H9 (cell line): ENCODE measurements around the gene ZFAND3. TPM values are rescaled to one million over a fixed set of nuclear protein-coding genes. Genes with fewer than 3 reads are reported as not detected.

Experiments used
- DNase-seq: peaks from one replicate; pipeline ENCODE4 v3.0.0-alpha.2; 2017
- H2AFZ ChIP-seq: one replicate; pipeline ENCODE4 v1.6.1; 2013; ENCODE audit warnings: mild to moderate bottlenecking, low read length, control low read depth, moderate library complexity
- H2AK5ac ChIP-seq: 2 replicates; pipeline ENCODE4 v1.6.1; 2013; ENCODE audit warnings: low read length, control low read depth, mixed read lengths; ENCODE audit not compliant: insufficient read length
- H2BK120ac ChIP-seq: one replicate; pipeline ENCODE4 v1.6.1; 2013; ENCODE audit warnings: low read depth, mild to moderate bottlenecking, low read length, control low read depth, inconsistent platforms; ENCODE audit not compliant: poor library complexity, severe bottlenecking
- H2BK12ac ChIP-seq: 2 replicates; pipeline ENCODE4 v1.6.1; 2013; ENCODE audit warnings: low read length, control low read depth, mixed read lengths, low read depth; ENCODE audit not compliant: insufficient read length
- H2BK15ac ChIP-seq: 2 replicates; pipeline ENCODE4 v1.6.1; 2013; ENCODE audit warnings: low read depth, low read length, control low read depth
- H2BK20ac ChIP-seq: one replicate; pipeline ENCODE4 v1.6.1; 2013; ENCODE audit warnings: low read depth, mild to moderate bottlenecking, low read length, control low read depth, inconsistent platforms; ENCODE audit not compliant: poor library complexity, severe bottlenecking
- H2BK5ac ChIP-seq: 2 replicates; pipeline ENCODE4 v1.6.1; 2013; ENCODE audit warnings: low read length, control low read depth, mixed read lengths; ENCODE audit not compliant: insufficient read length
- H3K14ac ChIP-seq: 2 replicates; pipeline ENCODE4 v1.6.1; 2013; ENCODE audit warnings: low read length, control low read depth; ENCODE audit not compliant: insufficient read depth
- H3K18ac ChIP-seq: 2 replicates; pipeline ENCODE4 v1.6.1; 2013; ENCODE audit warnings: low read depth, mild to moderate bottlenecking, mixed read lengths, low read length, control low read depth; ENCODE audit not compliant: insufficient read length
- H3K23ac ChIP-seq: 2 replicates; pipeline ENCODE4 v1.6.1; 2013; ENCODE audit warnings: low read length, control low read depth, mixed read lengths, low read depth; ENCODE audit not compliant: insufficient read length
- H3K23me2 ChIP-seq: 2 replicates; pipeline ENCODE4 v1.6.1; 2013; ENCODE audit warnings: low read depth, mild to moderate bottlenecking, mixed read lengths, low read length, control low read depth; ENCODE audit not compliant: insufficient read length, poor library complexity, severe bottlenecking
- H3K27ac ChIP-seq: 2 replicates; pipeline ENCODE4 v1.5.1; 2013; ENCODE audit warnings: low read length, control low read depth, mixed read lengths, low read depth; ENCODE audit not compliant: insufficient read length
- H3K27me3 ChIP-seq: 2 replicates; pipeline ENCODE4 v1.6.1; 2013; ENCODE audit warnings: low read length, control low read depth, inconsistent platforms; ENCODE audit not compliant: insufficient read depth
- H3K4ac ChIP-seq: 2 replicates; pipeline ENCODE4 v1.6.1; 2013; ENCODE audit warnings: low read depth, mild to moderate bottlenecking, control low read depth, inconsistent platforms, low read length, moderate library complexity
- H3K4me1 ChIP-seq: 2 replicates; pipeline ENCODE4 v1.6.1; 2013; ENCODE audit warnings: low read length, control low read depth, inconsistent platforms; ENCODE audit not compliant: insufficient read depth
- H3K4me2 ChIP-seq: 2 replicates; pipeline ENCODE4 v1.6.1; 2013; ENCODE audit warnings: low read length, control low read depth, mixed read lengths; ENCODE audit not compliant: insufficient read length, insufficient read depth
- H3K56ac ChIP-seq: 2 replicates; pipeline ENCODE4 v1.6.1; 2013; ENCODE audit warnings: low read depth, mild to moderate bottlenecking, mixed read lengths, low read length, control low read depth; ENCODE audit not compliant: insufficient read length
- H3K79me1 ChIP-seq: 2 replicates; pipeline ENCODE4 v1.6.1; 2013; ENCODE audit warnings: low read depth, mild to moderate bottlenecking, moderate library complexity, low read length, control low read depth, inconsistent platforms; ENCODE audit not compliant: insufficient read depth, poor library complexity, severe bottlenecking
- H3K79me2 ChIP-seq: 2 replicates; pipeline ENCODE4 v1.6.1; 2013; ENCODE audit warnings: low read length, control low read depth, inconsistent platforms; ENCODE audit not compliant: insufficient read depth
- H3K9ac ChIP-seq: 2 replicates; pipeline ENCODE4 v1.6.1; 2013; ENCODE audit warnings: low read length, control low read depth, mixed read lengths; ENCODE audit not compliant: insufficient read length; ENCODE audit errors: extremely low read depth
- H3K9me3 ChIP-seq: one replicate; pipeline ENCODE4 v1.6.1; 2013; ENCODE audit warnings: low read depth, low read length, inconsistent platforms; ENCODE audit not compliant: control insufficient read depth
- H3T11ph ChIP-seq: one replicate; pipeline ENCODE4 v1.6.1; 2013; ENCODE audit warnings: mild to moderate bottlenecking, low read length, control low read depth, inconsistent platforms
- H4K20me1 ChIP-seq: one replicate; pipeline ENCODE4 v1.6.1; 2013; ENCODE audit not compliant: control insufficient read depth, insufficient read length, insufficient read depth
- H4K5ac ChIP-seq: 2 replicates; pipeline ENCODE4 v1.6.1; 2013; ENCODE audit warnings: low read depth, mild to moderate bottlenecking, mixed read lengths, low read length, control low read depth; ENCODE audit not compliant: insufficient read length
- H4K8ac ChIP-seq: replicated peaks from 2 replicates; pipeline ENCODE4 v1.6.1; 2013; ENCODE audit warnings: low read length, control low read depth, mixed read lengths, low read depth; ENCODE audit not compliant: insufficient read length
- H4K91ac ChIP-seq: 2 replicates; pipeline ENCODE4 v1.6.1; 2013; ENCODE audit warnings: low read depth, mild to moderate bottlenecking, moderate library complexity, mixed read lengths, low read length, control low read depth; ENCODE audit not compliant: insufficient read length
- H3K27ac Mint-ChIP-seq, 3 experiments: 2 replicates in 2 of 3; 3 replicates in 1 of 3; pipeline ENCODE4 v1.8.0; 2020 to 2021; ENCODE audit warnings: mixed read lengths in 3 of 3, mild to moderate bottlenecking in 1 of 3, moderate library complexity in 1 of 3
- H3K27me3 Mint-ChIP-seq: 2 replicates; pipeline ENCODE4 v1.8.0; 2021; ENCODE audit warnings: low read depth, mild to moderate bottlenecking, moderate library complexity, mixed read lengths
- H3K36me3 Mint-ChIP-seq, 3 experiments: 2 replicates in 2 of 3; 3 replicates in 1 of 3; pipeline ENCODE4 v1.8.0; 2020 to 2021; ENCODE audit warnings: low read depth in 3 of 3, mixed read lengths in 3 of 3; ENCODE audit not compliant: insufficient read depth in 1 of 3
- H3K4me1 Mint-ChIP-seq, 2 experiments: 2 replicates each; pipeline ENCODE4 v1.8.0; 2020; ENCODE audit warnings: mixed read lengths in 2 of 2
- H3K4me3 Mint-ChIP-seq, 2 experiments: 2 replicates in 1 of 2; 3 replicates in 1 of 2; pipeline ENCODE4 v1.8.0; 2020 to 2021; ENCODE audit warnings: mild to moderate bottlenecking in 2 of 2, mixed read lengths in 2 of 2, moderate library complexity in 1 of 2
- H3K9me3 Mint-ChIP-seq, 2 experiments: 2 replicates in 1 of 2; 3 replicates in 1 of 2; pipeline ENCODE4 v1.8.0; 2020; ENCODE audit warnings: mild to moderate bottlenecking in 2 of 2, mixed read lengths in 2 of 2, moderate library complexity in 1 of 2
- CTCF ChIP-seq: fragments of 200-600 bp; sonication (generic); conservative IDR thresholded peaks from 3 replicates; pipeline ENCODE4 v1.8.0; 2021; ENCODE audit warnings: antibody characterized with exemption, mild to moderate bottlenecking
- WGBS: extraction: QIAGEN DNeasy Blood & Tissue Kit; methylation state at CpG from one replicate; pipeline ENCODE4 v1.1.7; 2013; ENCODE audit warnings: missing lambda C conversion rate, low lambda C conversion rate, mixed read lengths; ENCODE audit not compliant: insufficient read length; ENCODE audit errors: extremely low coverage; 5-methylcytosine and 5-hydroxymethylcytosine counted together
- total RNA-seq: library from RNA; stranded (reverse); gene quantifications from 2 replicates; pipeline ENCODE4 v1.2.1, GENCODE V29; 2021

Gene ZFAND3
- total RNA-seq, 1 experiment from 2014 or later = 57.7 TPM

GRCh38 chr6:37779902-37780628 lies 39.5 kb upstream of the ZFAND3 start:
- Histone ChIP-seq H3K23me2 (peaks cover 16% of the 10 kb centered on the region), H3K79me1 (no peaks in the 10 kb centered on the region), H2BK12ac (no peak overlapping the region), H3K18ac (no peak overlapping the region), H4K91ac (no peak overlapping the region), H2BK15ac (no peak overlapping the region), H4K5ac (no peak overlapping the region), H3K79me2 (no peaks in the 10 kb centered on the region), H3K4me2 (no peak overlapping the region), H3K56ac (no peak overlapping the region), H2BK5ac (no peak overlapping the region), H3K9ac (no peak overlapping the region), H3K14ac (no peak overlapping the region), H3K27me3 (peaks cover 7% of the 10 kb centered on the region; the same call in 1 of the 2 replicates), H3K9me3 (no peaks in the 10 kb centered on the region), H3K4me1 (peaks cover 13% of the 10 kb centered on the region), H3K27ac (no peak overlapping the region), H4K20me1 (no peaks in the 10 kb centered on the region), H2AK5ac (no peak overlapping the region), H3T11ph (no peak overlapping the region), H2AFZ (no peak overlapping the region), H3K4ac (no peak overlapping the region), H3K23ac (no peak overlapping the region), H4K8ac (no peak overlapping the region), H2BK120ac (no peak overlapping the region), H2BK20ac (no peak overlapping the region)
- H3K4me1 Mint-ChIP-seq = peaks cover 54 to 65% of the 10 kb centered on the region in 2 experiments
- WGBS = no CpG with 5 or more reads among the region's 7 CpGs
- no peak for TF ChIP-seq CTCF
- H3K9me3 Mint-ChIP-seq = no peaks in the 10 kb centered on the region; a peak in 1 of 5 replicates
- peak; percentile 37 for DNase-seq
- H3K27me3 Mint-ChIP-seq = peaks cover 78% of the 10 kb centered on the region
- no peak overlapping the region; a peak in 1 of 5 replicates for H3K4me3 Mint-ChIP-seq
- no peak overlapping the region for H3K27ac Mint-ChIP-seq
- H3K36me3 Mint-ChIP-seq = no peaks in the 10 kb centered on the region; a peak in 1 of 7 replicates
